ENCODE results near the gene TLR3. TPM values are rescaled to one million over a fixed set of nuclear protein-coding genes. Genes with fewer than 3 reads are reported as not detected.
A peak's percentile ranks its signal among the peaks of the same experiment; 100 is the strongest.
"Not testable (repeated sequence)": the region's sequence is repeated elsewhere in the genome, so short reads cannot be mapped to it uniquely, and the experiment has no call there.

Gene TLR3
- polyA plus RNA-seq, 4 donors: 11.2 to 17.3 (median 16.7) TPM

DNA sequence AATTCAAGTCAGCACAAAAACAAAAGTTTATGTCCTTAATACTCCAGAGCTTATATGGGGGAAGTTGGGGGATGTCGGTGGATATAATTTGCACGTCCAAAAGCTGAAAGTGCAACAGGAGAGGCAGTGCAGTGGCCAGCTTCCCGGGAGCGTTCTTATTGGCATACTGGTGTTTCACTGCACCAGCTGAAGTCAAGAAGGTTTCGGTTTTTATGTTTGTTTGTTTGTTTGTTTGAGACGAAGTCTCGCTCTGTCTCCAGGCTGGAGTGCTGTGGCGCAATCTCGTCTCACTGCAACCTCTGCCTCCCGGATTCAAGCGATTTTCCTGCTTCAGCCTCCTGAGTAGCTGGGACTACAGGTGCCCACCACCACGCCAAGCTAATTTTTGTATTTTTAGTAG lies 28.6 kb upstream of the TLR3 start:
- no peak for DNase-seq (ENCODE audit: low read depth in 4 of 4, low spot score in 3 of 4)

GRCh38 chr4:186047501-186047900 lies 21.5 kb upstream of the TLR3 start:
- not testable (repeated sequence) for DNase-seq (ENCODE audit: low read depth in 4 of 4, low spot score in 3 of 4)

- DNase-seq (ENCODE audit: low read depth in 4 of 4, low spot score in 3 of 4): not testable (repeated sequence)
These were observed 18.8 kb upstream of the TLR3 start for GRCh38 chr4:186050135-186050534.

DNA sequence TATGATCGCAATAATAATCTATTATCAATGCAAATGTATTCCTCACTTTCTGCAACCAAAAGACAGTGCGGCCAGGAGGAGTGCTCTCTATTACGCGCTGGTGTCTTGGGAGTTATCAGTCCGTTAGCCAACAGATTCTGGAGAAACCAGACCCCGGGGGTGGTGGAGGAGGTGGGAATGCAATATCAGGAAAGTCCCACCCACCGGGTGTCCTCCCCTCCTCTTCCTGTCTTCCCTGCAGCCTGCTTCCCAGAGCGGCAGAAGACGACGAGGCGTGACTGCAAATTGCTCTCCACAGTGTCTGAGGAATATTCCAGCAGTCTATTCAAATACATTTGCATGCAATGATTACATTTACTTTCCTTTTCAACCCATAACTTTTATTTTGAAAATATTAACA lies 17.9 kb upstream of the TLR3 start:
- no peak for DNase-seq (ENCODE audit: low read depth in 4 of 4, low spot score in 3 of 4)

DNA sequence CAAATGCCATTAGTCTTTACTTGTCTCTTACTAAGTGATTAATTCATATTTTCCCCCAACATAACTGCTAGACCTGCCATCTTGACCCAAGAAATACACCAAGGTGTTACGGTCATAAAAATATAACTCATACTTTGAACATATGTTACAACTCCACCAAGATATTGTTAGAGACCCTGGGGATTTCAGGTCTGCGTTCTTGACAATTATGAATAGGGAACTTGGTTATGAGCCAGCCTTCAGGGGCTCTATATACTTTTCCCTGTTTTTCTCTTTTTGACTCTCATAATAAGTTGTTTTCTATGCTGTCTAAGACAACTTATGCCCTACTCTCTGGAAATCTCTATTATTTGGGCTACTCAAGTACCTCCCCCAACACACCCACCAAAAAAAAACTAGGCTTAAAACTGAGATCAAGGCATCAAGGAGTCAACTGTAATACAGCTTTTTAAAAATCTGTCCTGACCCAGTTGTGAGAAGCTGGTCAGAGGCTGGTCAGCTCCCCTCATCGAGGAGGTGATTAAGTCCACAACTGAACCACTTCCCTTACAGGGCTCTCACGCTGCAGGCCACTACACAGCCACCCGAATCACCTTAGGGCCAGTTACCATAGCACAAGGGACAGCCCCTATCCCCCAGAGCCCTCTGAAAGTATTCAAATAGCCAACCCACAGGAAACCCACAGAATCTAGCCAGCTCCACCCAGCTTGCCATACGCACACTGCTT lies 10.5 kb upstream of the TLR3 start:
- DNase-seq (ENCODE audit: low read depth in 4 of 4, low spot score in 3 of 4): no peak

- no peak for DNase-seq (ENCODE audit: low read depth in 4 of 4, low spot score in 3 of 4)
These were observed 10.0 kb upstream of the TLR3 start for GRCh38 chr4:186058980-186059316.

GRCh38 chr4:186061921-186062320 lies 7.0 kb upstream of the TLR3 start:
- DNase-seq (ENCODE audit: low read depth in 4 of 4, low spot score in 3 of 4): no peak

DNA sequence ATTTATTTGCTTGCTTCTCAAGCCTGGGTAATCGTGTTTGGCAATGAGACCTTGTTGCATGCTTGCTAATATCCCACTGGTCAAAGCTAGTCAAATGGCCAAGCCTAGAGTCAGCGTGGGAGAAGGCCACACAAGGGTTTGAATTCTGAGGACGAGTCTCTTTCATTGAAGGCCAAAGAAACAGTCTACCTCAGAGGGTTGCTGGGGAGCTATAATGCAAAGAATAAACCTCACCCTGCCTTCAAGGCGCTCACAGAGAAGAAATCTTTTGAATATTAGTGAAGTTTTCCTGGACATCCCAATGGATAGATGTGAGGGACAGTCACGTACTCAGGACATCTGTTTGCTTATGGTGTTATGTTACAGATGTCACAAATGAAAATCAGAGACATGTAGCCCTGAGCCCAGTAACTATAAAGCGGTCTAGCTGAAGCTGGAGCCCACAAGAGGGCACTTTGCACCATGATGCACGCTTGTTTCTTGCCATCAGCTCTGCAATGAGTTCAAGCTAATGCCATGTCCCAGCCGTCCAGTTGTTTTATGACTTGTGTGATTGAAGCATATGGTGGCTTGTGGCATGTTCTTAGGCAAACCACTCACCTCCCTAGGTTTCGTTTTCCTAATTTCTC lies 1.1 kb upstream of the TLR3 start:
- DNase-seq (ENCODE audit: low read depth in 4 of 4, low spot score in 3 of 4): peak in 3 of 4 donors; percentile 40 to 51 (median 46)

DNA sequence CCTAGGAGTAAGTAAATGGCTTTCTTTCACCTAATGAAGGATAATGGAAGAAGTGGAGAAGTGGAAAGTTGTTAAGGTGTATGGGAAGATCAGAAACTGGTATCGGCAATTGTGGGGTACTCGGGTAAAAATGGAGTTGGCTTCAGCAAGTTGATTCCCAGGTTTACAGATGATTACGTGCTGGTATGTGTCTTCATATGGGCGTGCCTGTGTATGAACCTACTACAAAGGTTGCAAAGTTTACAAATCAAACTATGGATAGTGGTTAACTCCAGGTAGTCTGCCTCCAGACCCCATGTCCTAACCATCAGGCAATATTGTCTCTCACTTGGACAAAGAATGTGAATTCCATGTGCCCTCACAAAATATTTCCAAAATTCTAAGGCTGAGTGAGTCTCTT lies 773 bp downstream of the TLR3 start:
- DNase-seq (ENCODE audit: low read depth in 4 of 4, low spot score in 3 of 4): no peak

- DNase-seq (ENCODE audit: low read depth in 4 of 4, low spot score in 3 of 4): no peak
These were observed 3.6 kb downstream of the TLR3 start for GRCh38 chr4:186072516-186072915.

DNA sequence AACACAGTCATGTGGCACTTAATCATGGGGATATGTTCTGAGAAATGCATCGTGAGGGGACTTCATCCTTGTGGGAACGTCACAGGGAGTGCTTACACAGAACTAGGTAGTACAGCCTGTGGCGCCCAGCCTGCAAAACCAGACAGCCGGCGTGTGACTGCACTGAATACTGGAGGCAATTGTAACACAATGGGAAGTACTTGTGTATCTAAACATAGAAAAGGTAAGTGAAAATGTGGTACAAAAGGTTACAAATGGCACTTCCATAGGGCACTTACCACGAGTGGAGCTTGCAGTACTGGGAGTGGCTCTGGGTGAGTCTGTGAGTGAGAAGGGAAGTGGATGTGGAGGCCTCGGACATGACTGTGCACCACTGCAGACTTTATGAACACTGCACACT lies 5.2 kb downstream of the TLR3 start:
- no peak for DNase-seq (ENCODE audit: low read depth in 4 of 4, low spot score in 3 of 4)

GRCh38 chr4:186078981-186079638 lies 10.2 kb downstream of the TLR3 start:
- DNase-seq (ENCODE audit: low read depth in 4 of 4, low spot score in 3 of 4): no peak

DNA sequence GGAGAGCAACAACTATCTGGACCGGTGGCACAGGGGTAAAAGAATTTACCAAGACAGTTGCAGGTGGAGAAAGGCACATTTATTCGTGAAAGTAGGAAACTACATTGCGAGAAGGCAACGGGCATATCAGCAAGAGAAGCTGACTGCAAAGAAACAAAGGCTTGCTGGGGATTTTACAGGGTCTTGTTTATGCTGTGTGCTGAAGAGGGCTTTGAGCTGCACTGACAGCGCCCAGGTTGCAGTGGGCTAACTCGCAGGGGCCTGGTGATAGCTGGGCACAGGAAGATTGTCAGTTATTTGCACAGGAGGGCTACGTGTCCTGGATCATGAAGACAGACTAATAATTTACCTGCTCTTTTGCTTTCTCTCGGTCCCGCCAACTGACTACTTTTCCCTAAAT lies 10.7 kb downstream of the TLR3 start:
- DNase-seq (ENCODE audit: low read depth in 4 of 4, low spot score in 3 of 4): no peak

GRCh38 chr4:186081202-186081807 lies 12.3 kb downstream of the TLR3 start:
- no peak for DNase-seq (ENCODE audit: low read depth in 4 of 4, low spot score in 3 of 4)

DNA sequence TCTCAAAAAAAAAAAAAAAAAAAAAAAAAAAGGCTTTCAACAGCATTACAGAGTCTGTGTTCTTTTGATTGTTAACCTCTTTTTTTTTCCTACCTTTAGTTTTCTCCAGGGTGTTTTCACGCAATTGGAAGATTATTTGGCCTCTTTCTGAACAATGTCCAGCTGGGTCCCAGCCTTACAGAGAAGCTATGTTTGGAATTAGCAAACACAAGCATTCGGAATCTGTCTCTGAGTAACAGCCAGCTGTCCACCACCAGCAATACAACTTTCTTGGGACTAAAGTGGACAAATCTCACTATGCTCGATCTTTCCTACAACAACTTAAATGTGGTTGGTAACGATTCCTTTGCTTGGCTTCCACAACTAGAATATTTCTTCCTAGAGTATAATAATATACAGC lies 13.3 kb downstream of the TLR3 start:
- no peak for DNase-seq (ENCODE audit: low read depth in 4 of 4, low spot score in 3 of 4)

DNA sequence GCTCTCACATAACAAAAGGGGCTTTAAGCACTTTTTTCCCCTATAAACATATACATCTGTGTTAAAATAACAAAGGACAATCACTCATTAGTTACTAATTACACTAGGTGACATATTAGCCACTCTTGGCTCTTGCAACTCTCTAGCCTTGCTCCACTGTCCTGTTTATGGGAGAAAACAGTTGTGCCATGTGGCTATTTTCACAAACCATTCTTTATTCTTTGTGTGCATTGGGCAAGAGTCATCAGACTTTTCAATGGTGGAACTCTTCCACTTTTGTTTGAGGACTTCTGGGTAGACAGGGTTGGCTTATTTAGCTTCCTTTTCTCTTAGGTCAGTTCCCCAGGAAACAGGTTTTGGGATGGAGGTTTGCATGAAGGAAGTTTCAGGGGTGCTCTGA lies 19.6 kb downstream of the TLR3 start:
- DNase-seq (ENCODE audit: low read depth in 4 of 4, low spot score in 3 of 4): no peak

DNA sequence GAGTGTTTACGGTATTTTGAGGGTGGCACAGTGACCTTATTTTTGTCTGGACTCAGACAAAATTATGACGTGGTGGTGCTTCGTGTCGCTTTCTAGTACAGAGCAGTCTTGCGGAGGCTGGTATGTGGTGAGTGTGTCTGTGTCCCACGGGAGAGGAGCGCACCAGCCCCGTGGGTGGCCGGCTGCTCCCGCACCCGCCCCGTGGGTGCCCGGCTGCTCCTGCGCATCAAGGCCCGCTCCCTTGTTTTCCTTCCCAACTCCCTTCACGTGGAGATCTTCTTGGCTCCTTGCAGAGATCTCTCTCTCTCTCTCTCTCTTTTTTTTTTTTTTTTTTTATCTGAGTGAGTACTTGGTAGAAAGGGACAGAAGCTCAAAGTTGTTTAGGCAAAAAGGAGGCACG lies 23.3 kb downstream of the TLR3 start:
- DNase-seq (ENCODE audit: low read depth in 4 of 4, low spot score in 3 of 4): no peak

DNA sequence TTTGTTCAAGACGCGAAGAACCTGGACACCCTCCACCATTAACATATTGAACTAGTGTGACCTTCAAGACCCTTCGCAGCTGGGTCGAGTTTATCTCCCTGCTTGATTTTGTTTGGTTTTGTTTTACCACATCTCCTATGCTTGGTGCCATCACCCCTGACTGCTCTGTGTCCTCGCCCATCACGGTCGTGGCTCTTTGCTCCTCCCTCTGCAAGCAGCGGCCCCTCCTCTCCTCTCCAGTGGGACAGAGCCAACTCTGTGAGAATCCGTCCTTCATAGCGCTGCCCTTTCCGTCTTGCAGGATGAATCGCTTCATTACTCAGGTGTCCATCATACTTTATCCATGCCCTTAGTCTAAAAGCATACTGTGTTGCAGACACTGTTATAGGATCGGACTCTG lies 26.4 kb downstream of the TLR3 start:
- DNase-seq (ENCODE audit: low read depth in 4 of 4, low spot score in 3 of 4): no peak

DNA sequence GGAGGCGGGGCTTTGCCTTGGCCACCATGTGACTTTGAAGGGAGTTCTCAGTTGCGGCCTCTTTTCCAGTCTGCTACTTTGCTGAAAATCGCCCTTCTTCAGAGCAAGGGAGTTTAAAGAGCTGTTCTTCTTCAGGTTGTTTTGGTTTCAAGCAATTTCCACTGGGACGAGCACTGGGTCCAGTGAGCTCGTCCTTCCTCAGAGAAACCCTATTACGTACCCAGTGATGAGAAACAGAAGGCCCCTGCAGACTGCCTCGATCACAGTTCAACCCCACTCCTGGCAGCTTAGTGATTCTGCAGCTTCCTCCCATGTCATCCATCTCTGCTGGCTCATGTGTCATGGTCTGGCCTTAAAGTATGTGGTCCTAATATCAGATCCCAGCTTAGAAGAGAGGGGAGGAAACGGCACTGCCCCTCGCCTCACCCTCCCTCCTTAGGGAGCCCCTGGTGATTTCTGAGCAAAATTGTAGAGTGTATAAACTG lies 27.8 kb downstream of the TLR3 start:
- DNase-seq (ENCODE audit: low read depth in 4 of 4, low spot score in 3 of 4): no peak

- no peak for DNase-seq (ENCODE audit: low read depth in 4 of 4, low spot score in 3 of 4)
These were observed 28.4 kb downstream of the TLR3 start for GRCh38 chr4:186097386-186097785.

DNA sequence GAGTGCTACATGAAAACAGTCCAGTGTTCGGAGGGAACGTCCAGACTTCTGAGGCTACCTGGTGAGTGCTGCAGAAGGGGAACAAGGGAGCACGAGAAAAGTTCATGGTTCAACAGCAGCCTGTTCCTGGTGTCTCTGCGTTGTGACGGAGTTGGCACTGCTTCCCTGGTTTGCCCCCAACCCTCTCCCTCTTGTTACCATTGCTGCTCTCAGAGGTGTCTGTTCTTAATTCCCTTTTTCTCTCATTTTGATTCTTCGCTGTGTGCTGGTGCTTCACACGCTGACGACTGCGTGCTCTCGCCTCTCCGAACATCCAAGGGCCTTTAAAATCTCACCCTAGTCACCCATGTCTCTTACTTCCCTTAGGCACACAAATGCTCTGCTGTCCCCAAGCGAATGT lies 34.0 kb downstream of the TLR3 start:
- no peak for DNase-seq (ENCODE audit: low read depth in 4 of 4, low spot score in 3 of 4)
